ENCODE data around the gene ZNF318.

Gene ZNF318

DNA sequence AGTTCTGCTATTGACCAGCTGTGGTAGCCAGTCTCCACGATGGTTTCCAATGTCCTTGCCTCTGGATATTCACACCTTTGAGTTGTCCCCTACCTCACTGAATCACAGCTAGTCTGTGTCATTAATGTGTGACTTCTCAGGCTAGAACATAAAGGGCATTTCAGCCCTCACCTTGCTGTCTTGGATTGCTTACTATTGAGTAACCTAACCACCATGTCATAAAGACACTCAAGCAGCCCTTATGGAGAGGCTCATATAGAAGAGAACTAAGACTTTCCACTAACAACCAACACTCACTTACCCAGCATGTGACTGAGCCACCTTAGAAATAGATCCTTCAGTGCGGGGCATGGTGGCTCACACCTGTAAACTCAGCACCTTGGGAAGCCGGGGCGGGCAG lies 38.8 kb upstream of the ZNF318 start:
- no peaks in the 10 kb centered on the region for H3K9me3 ChIP-seq
- H3K27me3 ChIP-seq, result peaks cover 71% of the 10 kb centered on the region
- H3K27ac ChIP-seq, result no peak overlapping the region
- TF ChIP-seq, protein P1, sequence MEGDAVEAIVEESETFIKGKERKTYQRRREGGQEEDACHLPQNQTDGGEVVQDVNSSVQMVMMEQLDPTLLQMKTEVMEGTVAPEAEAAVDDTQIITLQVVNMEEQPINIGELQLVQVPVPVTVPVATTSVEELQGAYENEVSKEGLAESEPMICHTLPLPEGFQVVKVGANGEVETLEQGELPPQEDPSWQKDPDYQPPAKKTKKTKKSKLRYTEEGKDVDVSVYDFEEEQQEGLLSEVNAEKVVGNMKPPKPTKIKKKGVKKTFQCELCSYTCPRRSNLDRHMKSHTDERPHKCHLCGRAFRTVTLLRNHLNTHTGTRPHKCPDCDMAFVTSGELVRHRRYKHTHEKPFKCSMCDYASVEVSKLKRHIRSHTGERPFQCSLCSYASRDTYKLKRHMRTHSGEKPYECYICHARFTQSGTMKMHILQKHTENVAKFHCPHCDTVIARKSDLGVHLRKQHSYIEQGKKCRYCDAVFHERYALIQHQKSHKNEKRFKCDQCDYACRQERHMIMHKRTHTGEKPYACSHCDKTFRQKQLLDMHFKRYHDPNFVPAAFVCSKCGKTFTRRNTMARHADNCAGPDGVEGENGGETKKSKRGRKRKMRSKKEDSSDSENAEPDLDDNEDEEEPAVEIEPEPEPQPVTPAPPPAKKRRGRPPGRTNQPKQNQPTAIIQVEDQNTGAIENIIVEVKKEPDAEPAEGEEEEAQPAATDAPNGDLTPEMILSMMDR (IDR thresholded peaks at IDR 0.05), result no peak
- H3K36me3 ChIP-seq, result no peaks in the 10 kb centered on the region
- no peak overlapping the region for H3K4me3 ChIP-seq (ENCODE audit: low read depth in 1 of 2, low read length in 1 of 2)
- no peaks in the 10 kb centered on the region for H3K4me1 ChIP-seq (ENCODE audit: control insufficient read depth in 1 of 2, insufficient read depth in 1 of 2, low read depth in 1 of 2, low read length in 1 of 2)

DNA sequence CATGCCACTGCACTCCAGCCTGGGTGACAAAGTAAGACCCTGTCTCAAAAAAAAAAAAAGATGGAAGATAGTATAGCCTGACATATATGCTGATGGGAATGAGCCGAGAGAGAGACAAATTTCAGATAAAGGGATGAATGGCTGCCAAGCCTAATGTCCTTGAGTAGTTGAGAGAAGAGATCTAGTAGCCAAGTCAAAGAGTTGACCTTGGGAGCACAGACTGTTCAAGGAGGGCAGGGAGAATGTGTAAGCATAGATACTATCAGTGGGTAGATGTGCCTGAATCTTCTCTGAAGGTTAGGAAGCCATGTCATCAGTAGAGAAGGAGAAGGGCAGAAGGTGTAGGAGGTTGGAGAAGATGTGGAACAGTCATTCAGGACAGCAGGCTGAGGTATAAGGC lies 37.8 kb upstream of the ZNF318 start:
- Histone ChIP-seq H3K27me3 (peaks cover 81% of the 10 kb centered on the region), H3K4me3 (ENCODE audit: low read depth in 1 of 2, low read length in 1 of 2) (no peak overlapping the region), H3K27ac (no peak overlapping the region), H3K9me3 (no peaks in the 10 kb centered on the region), H3K36me3 (no peaks in the 10 kb centered on the region), H3K4me1 (ENCODE audit: control insufficient read depth in 1 of 2, insufficient read depth in 1 of 2, low read depth in 1 of 2, low read length in 1 of 2) (no peaks in the 10 kb centered on the region)
- TF ChIP-seq, protein P1 (IDR thresholded peaks at IDR 0.05), result no peak

DNA sequence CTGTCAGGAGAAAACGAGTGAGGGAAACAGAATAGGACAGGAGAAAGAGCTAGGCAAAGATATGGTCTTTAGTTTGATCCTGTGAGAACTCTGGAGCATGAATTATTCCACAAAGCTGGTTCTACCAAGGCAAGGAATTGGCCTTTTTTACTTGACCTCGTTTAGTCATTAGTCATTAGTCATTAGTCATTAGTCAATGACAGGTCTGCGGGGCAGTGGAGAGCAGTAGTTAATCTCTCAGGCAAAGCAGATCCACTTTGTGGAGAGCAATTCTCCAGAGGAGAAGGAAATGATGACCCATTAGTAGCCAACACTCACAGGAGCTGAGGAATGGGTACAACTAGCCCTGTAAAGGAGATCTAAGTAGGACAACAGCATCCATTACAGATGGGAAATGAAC lies 35.9 kb upstream of the ZNF318 start:
- Histone ChIP-seq H3K9me3 (no peaks in the 10 kb centered on the region), H3K4me1 (ENCODE audit: control insufficient read depth in 1 of 2, insufficient read depth in 1 of 2, low read depth in 1 of 2, low read length in 1 of 2) (no peaks in the 10 kb centered on the region), H3K27me3 (peaks cover 90% of the 10 kb centered on the region), H3K27ac (no peak overlapping the region), H3K4me3 (ENCODE audit: low read depth in 1 of 2, low read length in 1 of 2) (no peak overlapping the region), H3K36me3 (no peaks in the 10 kb centered on the region)
- TF ChIP-seq, protein P1 (IDR thresholded peaks at IDR 0.05), result no peak

DNA sequence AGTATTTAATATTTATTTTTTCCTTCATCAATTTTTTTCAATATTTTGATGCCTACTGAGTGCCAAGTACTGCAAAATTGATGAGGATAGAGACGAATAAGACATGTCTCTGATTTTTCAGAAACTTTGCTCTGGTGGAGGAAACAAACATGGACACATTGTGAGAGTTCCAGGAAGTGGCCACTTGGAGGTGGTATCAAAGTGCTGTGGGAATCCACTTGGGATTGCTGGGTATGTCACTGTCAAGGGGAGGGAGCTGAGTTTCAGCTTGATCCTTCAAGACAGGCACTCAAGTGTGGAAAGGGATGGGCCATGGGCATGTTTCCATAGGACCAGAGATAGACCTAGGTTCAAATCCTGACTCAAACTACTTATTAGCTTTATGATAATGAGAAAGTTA lies 33.4 kb upstream of the ZNF318 start:
- TF ChIP-seq, protein P1 (IDR thresholded peaks at IDR 0.05), result no peak
- Histone ChIP-seq H3K36me3 (no peaks in the 10 kb centered on the region), H3K4me3 (ENCODE audit: low read depth in 1 of 2, low read length in 1 of 2) (no peak overlapping the region), H3K4me1 (ENCODE audit: control insufficient read depth in 1 of 2, insufficient read depth in 1 of 2, low read depth in 1 of 2, low read length in 1 of 2) (no peaks in the 10 kb centered on the region), H3K27me3 (peaks cover 89% of the 10 kb centered on the region), H3K9me3 (no peaks in the 10 kb centered on the region), H3K27ac (no peak overlapping the region)

DNA sequence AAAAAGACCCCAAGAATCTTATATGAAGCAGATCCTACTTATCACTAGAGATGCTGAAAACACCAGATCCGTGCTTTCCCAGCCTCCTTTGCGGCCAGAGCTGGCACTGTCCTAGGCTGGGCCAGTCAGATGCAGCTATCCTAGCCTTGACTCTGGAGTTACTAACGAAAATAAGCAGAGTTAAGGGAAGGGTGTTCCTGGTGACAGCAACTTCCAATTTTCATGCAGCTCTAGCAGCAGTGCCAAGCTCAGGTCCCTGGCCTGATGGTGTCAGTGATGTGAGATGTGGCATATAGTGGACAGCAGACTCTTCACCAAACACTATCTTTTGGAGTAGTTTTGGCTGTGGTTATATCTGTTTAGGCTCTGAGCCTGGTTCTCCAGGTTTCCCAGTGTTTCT lies 32.3 kb upstream of the ZNF318 start:
- Histone ChIP-seq H3K4me1 (ENCODE audit: control insufficient read depth in 1 of 2, insufficient read depth in 1 of 2, low read depth in 1 of 2, low read length in 1 of 2) (no peaks in the 10 kb centered on the region), H3K36me3 (no peaks in the 10 kb centered on the region), H3K27ac (no peak overlapping the region), H3K4me3 (ENCODE audit: low read depth in 1 of 2, low read length in 1 of 2) (no peak overlapping the region), H3K9me3 (no peaks in the 10 kb centered on the region), H3K27me3 (peaks cover 84% of the 10 kb centered on the region)
- TF ChIP-seq, protein P1 (IDR thresholded peaks at IDR 0.05), result no peak

DNA sequence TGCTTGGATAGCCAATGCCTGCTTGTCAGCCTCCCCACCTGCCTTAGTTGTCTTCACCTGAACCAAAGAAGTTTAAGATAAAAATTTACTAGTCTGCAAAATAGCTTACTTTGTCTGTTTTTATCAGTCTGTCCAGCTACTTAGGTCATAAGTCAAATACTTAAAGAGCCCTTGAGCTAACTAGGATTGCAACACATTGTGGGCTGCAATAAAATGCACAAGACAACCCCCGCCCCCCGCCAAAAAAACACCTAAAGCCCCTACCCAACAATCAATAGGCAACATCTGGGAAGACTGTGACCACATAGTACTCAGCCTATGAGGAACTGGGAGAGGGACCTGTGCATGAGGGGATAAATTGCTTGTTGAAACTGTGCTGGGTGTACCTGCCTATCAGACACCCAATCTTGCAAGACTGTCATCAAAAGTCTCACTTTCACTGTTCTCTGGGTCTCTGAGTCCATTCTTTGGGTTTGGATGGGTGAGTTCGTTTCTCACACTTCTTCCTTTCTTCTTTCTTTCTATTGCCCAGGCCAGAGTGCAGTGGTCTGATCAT lies 30.6 kb upstream of the ZNF318 start:
- Histone ChIP-seq H3K36me3 (no peaks in the 10 kb centered on the region), H3K4me1 (ENCODE audit: control insufficient read depth in 1 of 2, insufficient read depth in 1 of 2, low read depth in 1 of 2, low read length in 1 of 2) (no peaks in the 10 kb centered on the region), H3K27ac (no peak overlapping the region), H3K4me3 (ENCODE audit: low read depth in 1 of 2, low read length in 1 of 2) (no peak overlapping the region), H3K27me3 (peaks cover 81% of the 10 kb centered on the region), H3K9me3 (no peaks in the 10 kb centered on the region)
- TF ChIP-seq, protein P1 (IDR thresholded peaks at IDR 0.05), result no peak
